Left renal cortex interstitium (tissue), 4 donors: ENCODE results near the gene C2CD3. TPM values are rescaled to one million over a fixed set of nuclear protein-coding genes. Genes with fewer than 3 reads are reported as not detected.

Source experiments
- DNase-seq, 4 donors: peaks; one replicate each; pipeline ENCODE4 v3.0.0-alpha.2; 2013; ENCODE audit warnings: low read depth in 4 of 4, low spot score in 2 of 4, missing footprints in 1 of 4
- polyA plus RNA-seq, 4 donors: library from polyadenylated mRNA; unstranded; fragments of 120-200 nt; gene quantifications; one replicate each; pipeline ENCODE4 v1.2.1, GENCODE V29; 2013; ENCODE audit not compliant: insufficient read length in 4 of 4

The C2CD3 gene
- polyA plus RNA-seq, 4 donors, result 19.6 to 25.2 (median 22.5) TPM

GRCh38 chr11:74008373-74009229 is 162.2 kb downstream of the C2CD3 start, which contains the start of gene UCP3:
Gene UCP3 (minus strand): TSS chr11:74009085. CDS start chr11:74007042, 2,043 bp downstream.
- no peak for DNase-seq

- no peak for DNase-seq
Measured at GRCh38 chr11:74007691-74008372, 163.0 kb downstream of the C2CD3 start.

GRCh38 chr11:74006743-74007304 is 164.0 kb downstream of the C2CD3 start:
- no peak for DNase-seq

GRCh38 chr11:74005721-74006517 is 164.9 kb downstream of the C2CD3 start:
- no peak for DNase-seq

- no peak for DNase-seq
Measured at GRCh38 chr11:74004759-74005615, 165.8 kb downstream of the C2CD3 start.

GRCh38 chr11:74004046-74004695 is 166.6 kb downstream of the C2CD3 start:
- no peak for DNase-seq

- DNase-seq, result no peak
Measured at GRCh38 chr11:74002832-74003231, 168.0 kb downstream of the C2CD3 start.

- DNase-seq, result no peak
Measured at GRCh38 chr11:74001822-74002286, 168.9 kb downstream of the C2CD3 start.

- DNase-seq, result no peak
Measured at GRCh38 chr11:74000307-74001133, 170.3 kb downstream of the C2CD3 start.

- no peak for DNase-seq
Measured at GRCh38 chr11:73999581-74000306, 171.1 kb downstream of the C2CD3 start.

- DNase-seq, result no peak
Measured at GRCh38 chr11:73998846-73999575, 171.8 kb downstream of the C2CD3 start.

GRCh38 chr11:73997120-73997770 is 173.6 kb downstream of the C2CD3 start:
- DNase-seq, result no peak

- DNase-seq, result no peak
Measured at GRCh38 chr11:73996161-73996747, 174.5 kb downstream of the C2CD3 start.

- no peak for DNase-seq
Measured at GRCh38 chr11:73995731-73996130, 175.1 kb downstream of the C2CD3 start.

GRCh38 chr11:73995247-73995646 is 175.6 kb downstream of the C2CD3 start:
- no peak for DNase-seq

- no peak for DNase-seq
Measured at GRCh38 chr11:73991471-73992006, 179.3 kb downstream of the C2CD3 start.
